ENCODE results near the gene EYA2.
A peak's percentile ranks its signal among the peaks of the same experiment; 100 is the strongest.
"Not testable (repeated sequence)": the region's sequence is repeated elsewhere in the genome, so short reads cannot be mapped to it uniquely, and the experiment has no call there.

The EYA2 gene

DNA sequence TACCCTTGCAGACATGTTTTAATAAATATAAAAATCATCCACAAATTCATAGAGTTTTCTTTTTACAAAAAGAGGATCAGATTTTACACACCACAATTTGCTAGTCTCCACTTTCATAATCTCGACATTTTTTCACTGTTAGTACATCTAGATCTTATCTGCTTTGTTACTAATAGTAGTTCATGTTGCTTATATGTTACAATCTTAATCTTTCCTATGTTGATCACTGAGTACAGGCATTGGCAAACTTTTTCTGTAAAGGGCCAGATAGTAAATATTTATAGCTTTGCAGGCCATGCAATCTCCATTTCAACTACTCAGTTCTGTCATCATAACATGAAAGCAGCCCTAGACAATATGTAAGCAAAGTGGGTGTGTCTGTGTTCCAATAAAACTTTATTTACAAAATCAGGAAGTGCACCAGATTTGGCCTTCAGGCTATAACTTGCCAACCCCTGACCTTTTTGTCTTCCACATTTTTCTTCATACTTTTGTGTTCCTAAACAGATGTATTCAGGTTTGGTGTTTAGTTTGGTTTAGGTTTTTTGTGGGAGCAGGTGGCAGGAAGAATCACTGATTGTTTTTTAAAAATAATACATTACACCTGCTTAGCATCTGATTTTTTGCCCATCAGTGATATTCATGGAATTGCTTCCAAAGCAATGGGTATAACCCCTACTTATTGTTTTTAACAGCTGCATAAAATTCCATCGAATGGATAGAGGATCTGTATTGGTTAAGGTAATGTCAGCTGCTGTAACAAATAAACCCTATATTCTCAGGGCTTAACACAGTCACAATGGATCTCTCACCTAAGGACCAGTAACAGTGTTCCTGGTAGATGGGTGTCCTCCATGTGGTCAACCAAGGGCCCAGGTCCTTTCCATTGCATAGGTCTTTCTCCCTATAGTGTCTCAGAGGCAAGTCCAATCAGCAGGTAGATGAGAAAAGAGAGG, 61.2 kb downstream of the EYA2 start:
- DNase-seq (ENCODE audit: low spot score), result no peak

DNA sequence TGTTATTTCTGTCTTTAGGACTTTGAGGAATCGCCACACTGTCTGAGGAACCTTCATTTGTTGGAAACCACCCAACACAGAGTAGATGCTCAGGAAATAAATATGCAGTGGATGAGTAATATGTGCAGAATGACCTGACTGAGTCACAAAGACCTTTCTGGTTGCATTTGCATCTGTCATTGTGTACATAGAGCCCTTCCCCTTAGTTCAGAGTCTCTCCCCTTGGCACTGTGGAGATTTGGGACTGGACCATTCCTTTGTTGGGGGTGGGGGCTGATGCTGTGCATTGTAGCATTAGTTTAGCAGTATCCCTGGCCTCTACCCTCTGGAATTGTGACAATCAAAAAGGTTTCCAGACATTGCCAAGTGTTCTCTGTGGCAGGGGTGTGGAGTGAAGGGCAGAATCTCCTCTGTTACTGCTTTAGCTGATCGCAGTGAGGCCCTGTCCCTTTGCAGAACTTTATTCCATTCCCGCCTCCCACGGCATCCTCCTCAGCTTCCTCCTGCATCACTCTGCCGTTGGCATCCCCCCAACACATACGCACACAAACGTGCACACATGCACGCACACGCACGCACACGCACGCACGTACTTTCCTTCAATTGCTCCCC, 64.5 kb downstream of the EYA2 start:
- DNase-seq (ENCODE audit: low spot score), result peak; percentile 81

DNA sequence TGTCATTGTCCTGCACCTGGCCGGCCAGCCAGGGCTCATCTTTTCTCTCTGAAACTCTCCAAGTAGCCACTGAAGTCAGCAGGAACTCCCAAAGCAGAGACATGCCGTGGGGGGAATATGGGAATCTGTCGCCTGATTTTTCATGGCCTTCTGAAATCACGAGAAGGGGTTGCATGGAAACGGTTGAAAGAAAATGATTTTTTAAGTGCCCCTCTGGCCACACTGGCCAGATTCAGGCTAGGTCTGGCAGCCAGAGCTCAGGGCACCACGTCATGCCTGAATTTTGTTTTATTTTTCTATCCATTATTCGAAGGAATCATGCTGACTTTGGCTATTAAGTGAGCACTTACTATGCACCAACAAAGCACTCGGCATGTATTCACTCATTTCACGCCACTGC, 65.2 kb downstream of the EYA2 start:
- no peak for DNase-seq (ENCODE audit: low spot score)

DNA sequence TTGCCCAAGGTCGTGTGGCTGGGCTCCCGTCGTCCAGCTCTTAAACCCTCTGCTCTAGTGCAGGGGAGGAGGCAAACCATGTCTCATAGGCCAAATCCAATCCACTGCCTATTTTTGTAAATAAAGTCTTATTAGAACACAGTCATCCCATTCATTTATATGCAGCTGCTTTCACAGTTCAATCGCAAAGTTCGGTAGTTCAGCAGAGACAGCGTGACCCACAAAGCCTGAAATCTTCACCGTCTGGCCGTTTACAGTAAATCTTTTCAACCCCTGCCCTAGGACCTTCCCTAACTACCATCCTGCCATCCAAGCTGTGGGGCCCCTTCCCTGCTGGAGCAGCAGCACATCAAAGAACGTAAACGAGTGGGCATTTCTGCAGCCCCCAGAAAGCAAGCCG, 65.9 kb downstream of the EYA2 start:
- no peak for DNase-seq (ENCODE audit: low spot score)

DNA sequence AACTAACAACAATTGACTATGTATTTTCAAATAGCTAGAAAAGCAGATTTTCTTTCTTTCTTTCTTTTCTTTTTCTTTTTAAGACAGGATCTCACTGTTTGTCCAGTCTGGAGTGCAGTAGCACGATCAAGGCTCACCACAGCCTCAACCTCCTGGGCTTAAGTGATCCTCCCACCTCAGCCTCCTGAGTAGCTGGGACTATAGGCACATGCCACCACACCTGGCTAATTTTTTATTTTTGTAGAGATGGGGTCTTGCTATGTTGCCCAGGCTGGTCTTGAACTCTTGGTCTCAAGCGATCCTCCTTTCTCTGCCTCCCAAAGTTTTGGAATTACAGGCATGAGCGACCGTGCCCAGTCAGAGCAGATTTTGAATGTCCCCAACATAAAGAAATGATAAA, 67.3 kb downstream of the EYA2 start:
- DNase-seq (ENCODE audit: low spot score), result not testable (repeated sequence)

DNA sequence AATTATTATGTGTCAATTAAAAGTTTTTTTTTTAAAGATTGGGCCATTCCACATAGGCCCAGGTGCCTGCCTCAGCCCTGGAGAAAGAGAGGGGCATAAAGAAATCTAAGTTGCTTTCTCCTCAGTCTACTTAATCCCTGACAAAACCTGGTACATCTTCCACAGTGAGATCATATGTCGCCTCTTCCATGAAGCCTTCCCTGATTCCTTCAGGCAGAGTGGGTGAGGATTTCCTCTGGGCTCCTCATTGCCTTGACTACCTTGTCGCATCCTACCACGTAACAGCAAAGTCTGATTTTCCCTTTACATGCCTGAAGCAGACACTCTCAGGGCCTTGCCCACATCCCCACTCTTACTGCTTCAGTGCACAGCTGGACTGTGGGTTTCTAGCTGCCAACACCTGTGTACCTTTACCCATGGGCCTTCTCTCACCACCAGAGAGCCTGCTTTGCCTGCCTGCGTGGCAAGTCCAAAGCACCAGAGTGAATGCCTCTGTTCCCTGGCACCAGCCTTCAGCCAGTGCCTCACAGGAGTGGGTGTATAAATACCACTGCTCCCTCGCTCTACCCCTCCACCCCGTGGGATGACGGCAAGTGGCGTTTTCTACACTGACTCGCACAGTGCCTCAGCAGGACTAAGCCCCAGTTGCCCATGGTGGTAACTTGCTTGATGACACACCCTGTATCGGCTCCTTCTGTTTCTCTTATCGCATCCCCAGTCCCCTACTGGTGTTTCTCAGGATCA, 68.0 kb downstream of the EYA2 start:
- DNase-seq (ENCODE audit: low spot score), result peak; percentile 41

DNA sequence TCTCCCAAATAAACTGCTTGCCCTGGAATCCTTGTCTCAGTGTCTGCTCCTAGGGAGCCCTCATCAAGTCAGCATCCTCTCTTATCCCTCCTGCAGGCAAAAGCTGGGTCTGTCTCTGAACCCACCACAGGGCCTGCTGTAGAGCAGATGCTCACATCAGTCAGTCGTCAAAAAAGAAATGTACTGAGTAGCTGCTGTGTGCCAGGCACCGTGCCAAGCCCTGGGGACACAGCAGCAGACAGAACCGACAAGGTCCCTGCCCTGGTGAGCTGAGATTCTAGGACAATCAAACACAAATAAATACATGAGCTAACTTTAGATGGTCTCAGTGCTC, 68.5 kb downstream of the EYA2 start:
- DNase-seq (ENCODE audit: low spot score), result no peak

DNA sequence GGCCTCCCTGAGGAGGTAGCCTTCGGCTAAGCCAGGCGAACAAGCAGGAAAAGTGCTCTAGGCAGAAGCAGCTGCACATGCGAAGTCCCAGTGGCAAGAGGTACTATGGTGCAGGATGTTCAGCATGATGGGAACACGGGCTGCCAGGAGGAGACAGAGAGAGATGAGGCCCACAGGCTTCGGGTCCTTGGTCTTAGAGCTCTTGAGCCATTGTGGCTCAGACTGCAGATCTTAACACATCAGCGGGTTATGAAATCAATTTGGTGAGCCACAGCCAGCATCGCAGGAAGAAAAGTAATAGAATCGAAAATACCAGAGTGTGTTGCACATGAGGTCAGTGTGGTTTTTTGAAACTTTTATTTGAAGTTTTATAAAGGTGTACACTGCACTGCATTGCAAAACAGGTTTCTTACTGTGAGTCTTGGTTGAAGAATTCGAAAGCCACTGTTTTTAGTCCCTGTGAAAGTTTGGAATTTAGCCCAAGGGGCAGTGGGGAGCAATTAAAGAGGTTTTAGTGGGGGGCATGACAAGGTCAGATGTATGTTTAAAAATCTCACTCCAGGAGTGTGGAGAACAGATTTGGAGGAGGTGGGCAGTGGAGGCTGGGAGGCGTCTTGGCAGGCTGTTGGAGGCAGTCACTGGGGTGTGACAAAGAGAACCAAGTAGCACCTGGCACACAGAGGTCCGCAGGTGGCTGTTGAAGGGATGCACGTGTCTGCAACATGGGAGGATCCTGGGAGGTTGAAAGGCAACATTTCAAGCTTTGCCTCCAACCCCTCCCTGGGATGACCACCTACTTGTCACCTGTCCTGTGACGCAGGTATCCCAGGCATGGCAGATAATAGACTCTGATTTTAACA, 69.3 kb downstream of the EYA2 start:
- DNase-seq (ENCODE audit: low spot score), result no peak

DNA sequence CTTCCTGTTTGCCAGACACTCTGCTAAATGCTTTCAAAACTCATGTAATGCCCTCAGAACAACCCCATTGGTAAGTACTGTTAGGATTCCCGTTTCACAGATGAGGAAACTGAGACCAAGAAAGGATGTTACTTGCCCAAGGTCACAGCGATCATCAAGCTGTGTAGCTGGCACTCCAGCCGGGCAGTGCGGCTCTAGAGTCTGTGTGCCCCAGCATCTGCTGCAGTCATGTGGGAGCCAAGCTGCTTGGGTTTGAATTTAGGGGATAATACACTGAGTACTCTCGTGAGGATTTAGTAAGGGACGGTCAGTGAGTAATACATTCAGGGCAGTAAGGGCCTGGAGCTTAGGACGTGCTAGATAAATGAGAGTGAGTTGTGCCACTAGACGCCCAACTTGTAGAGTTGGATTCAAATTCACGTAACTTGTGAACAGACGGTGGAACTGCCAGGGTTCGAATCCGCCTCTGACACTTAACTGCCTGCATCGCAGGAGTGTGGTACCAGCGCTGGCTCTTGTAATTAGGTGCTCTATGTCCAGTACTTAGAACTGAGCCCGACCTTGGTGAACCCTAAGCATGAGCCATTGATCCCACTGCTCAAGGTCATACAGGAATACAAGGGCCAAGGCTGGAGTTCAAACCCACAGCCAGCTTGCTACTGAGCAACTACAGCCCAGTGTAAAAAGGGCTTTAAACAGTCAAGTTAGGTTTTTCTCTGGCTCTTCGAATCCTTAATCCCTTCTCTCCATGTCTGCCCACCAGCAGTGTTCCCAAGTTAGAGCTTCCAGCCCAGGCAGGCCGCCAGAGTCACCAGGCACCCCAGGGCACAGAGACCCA, 70.2 kb downstream of the EYA2 start:
- DNase-seq (ENCODE audit: low spot score), result no peak

DNA sequence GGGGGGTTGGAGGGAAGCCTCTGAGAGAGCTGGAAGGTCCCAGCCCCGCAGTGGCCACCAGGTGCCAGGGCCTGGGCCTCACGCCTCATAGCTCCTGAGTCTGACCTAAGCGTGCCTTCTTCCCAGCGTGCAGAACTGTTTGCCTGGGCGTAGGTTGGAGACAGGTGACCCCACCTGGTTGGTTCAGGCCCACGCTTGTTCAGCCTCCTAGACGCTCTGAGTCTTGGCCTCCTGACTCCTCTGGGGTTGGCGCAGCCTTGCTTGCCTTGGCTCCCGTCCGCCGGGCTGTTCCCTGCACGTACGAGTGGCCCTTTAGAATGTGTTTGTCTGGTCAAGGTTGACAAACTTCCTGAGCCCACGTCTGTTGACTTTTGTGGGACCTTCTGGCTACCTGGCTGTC, 70.8 kb downstream of the EYA2 start:
- no peak for DNase-seq (ENCODE audit: low spot score)

DNA sequence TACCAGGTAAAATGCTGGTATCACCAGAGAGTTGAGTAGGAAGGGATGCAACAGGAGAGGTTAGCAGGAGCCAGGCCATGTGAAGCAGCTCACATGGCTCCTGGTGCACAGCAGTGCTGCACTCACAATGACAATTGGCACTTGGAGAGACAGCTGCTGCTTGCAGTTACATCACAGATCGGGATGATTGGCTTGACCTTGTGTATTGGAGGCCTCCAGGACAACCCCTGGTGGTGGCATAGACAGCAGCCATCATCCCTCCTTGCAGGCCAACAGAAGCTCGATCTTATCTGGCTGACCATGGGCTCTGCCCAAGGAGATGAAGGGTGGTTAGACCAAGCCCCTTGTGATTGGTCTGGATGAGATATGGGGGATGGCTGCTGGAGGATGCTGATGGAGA, 73.0 kb downstream of the EYA2 start:
- no peak for DNase-seq (ENCODE audit: low spot score)

DNA sequence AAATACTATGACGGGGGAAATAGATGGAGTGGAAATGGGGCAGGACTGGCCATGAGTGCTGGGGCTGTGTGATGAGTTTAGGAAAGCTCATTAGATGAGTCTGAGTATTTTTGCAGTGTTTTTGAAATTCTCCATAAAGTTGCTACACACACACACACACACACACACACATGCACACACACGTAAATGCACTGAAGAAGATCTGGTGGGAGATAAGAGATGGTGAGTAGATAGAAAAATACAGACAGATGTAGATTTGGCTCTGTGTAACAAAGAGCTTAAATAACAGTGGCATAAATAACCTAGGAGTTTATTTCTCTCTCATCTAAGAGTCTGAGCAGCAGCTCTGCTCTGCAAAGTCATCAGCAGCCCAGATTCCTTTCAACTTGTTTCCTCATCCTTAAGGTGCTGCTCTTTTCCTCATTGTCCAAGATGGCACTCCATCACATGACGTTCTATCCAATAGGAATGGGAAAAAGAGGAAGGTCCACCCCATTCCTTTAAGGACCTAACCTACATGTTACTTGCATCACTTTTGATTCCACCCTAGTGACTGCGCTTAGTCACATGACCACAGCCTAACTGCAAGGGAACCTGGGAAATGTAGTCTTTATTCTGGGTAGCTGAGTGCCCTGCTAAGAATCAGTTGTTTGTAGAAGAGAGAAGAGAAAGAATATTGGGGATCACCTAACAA, 76.4 kb downstream of the EYA2 start:
- DNase-seq (ENCODE audit: low spot score), result peak; percentile 89

DNA sequence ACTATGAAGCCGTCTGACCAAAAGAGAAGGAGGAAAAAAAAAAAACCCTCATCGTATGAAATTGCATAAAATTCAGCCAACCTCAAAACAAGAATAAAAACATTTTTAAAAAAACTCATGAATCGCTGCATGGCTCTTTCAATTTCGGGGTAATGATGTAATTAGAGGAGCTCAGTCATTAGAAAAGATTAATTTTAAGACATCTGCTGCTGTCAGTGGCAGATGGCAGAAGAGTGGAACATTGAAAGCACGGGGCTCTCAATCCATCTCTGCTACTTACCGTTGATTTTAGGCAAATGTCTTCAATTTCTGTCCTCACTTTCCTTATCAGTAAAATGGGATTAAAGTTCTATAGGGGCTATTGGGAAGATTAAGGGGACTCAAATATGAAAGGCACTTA, 79.1 kb downstream of the EYA2 start:
- no peak for DNase-seq (ENCODE audit: low spot score)

DNA sequence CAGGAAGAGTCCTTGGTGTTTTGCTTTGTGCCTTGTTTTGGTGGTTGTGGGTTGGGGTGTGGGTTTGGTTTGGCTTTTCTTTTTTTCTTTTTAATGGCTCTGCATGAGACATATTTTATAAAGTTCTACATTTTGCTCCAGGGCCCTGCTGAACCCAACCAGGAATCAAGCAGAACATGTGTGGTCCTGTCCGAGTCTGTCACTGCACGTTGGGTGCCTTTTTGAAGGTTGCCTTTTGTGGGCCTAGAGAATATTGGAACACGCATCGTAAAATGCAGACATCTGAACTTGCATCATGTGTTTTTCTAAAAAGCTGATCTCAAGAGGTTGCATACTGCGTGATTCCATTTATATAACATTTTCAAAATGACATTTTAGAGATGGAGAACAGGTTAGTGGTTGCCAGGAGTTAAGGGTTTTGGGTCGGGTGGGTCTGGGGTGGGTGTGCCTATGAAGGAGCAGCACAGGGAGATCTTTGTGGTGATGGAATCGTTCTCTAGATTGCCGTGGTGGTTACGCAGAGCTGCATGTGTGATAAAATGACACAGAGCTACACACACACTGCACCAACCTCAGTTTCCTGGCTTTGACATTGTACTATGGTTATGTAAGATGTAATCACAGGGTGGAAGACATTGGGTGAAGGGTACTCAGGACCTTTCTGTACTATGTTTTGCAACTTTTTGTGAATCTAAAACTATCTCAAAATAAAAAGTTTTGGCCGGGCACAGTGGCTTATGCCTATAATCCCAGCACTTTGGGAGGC, 80.2 kb downstream of the EYA2 start:
- no peak for DNase-seq (ENCODE audit: low spot score)

DNA sequence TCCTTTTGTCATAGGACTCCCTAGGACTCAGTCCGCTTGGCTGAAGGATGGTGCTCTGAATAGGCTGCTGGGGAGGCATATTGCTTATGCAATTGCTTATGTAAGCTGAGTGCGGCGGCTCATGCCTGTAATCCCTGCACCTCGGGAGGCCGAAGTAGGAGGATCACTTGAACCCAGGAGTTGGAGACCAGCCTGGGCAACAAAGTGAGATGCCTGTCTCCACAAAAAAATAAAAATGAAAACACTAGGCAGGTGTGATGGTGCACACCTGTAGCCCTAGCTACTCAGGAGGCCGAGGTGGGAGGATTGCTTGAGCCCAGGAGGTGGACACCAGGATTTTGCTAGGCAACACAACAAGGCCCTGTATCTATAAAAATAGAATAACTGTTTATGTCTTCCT, 81.3 kb downstream of the EYA2 start:
- DNase-seq (ENCODE audit: low spot score), result no peak

DNA sequence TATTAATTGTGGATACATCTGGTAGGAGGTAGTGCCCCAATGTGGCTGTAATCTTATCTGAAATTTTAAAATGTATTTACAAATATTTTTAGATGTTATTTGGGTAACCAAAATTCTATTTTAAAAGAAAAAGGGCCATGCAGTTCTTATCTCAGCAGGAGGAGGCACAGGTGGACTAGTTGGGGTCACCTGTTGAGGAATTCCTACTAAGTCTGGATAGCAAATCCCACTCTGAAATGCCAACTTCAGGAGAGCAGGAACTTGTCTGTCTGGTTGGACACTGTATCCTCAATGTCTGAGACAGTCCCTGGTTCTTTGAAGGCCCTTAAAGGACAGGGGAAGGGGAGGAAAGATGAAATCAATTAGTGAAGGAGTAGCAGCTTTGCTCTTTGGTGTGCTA, 82.6 kb downstream of the EYA2 start:
- no peak for DNase-seq (ENCODE audit: low spot score)

DNA sequence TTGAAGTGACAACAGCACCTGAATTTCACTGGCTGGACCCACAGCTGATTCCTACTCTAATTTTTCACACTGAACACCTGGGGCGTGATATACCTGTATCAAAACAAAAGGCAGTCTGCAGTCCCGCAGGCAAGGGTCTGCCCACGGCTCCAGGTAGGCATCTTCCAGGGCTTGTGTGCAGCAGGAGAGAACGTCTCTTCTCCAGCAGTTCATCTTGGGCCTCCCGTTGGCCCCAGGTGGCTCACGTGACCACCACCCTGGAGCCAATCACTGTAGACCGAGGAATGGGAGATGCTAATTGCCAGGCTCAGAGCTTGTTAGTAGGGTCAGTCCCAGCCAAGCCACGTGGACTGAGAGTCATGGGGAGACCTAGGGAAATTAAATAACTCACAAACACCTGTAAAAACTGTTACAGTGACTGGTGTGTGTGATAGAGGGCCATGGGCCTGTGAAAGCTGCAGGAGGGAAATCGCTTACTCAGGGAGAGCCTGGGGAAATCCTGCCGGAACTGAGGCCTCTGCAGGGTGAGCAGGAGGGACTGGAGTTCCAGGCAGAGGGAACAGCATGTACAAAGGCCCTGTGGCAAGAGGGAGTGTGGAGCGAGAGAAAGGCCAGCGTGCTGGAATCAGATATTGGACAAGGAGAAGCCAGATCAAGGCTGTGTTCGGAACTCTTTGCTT, 83.4 kb downstream of the EYA2 start:
- no peak for DNase-seq (ENCODE audit: low spot score)

DNA sequence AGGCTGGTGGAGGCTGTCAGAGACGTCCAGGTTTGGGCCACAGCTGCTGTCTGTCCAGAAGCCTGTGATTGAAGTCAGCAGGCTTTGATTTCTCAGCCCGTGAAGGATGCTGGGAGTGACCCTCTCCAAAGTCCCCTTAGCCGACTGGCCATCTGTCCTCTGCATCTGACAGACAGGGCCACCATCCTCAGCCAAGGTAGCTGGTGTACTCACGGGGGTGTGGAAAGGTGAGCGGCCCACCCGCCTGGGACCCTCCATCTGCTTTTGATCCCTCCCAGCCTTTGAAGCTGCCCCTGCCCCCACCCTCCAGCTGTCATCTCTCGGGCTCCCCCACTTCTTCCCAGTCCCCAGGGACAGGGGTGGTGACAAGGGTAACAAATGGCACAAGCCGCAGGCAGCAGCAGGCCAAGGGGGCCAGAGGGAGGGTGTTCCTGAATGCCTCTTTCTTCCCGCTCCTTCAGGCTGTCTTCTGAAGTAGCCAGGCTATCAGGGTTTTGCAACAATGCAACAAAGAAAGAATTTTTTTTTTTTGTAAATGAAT, 84.4 kb downstream of the EYA2 start:
- no peak for DNase-seq (ENCODE audit: low spot score)

Measured in RKO (cell line).